GM19395 (cell line): ENCODE data around the gene DUOXA2.
"Not testable (repeated sequence)": the region's sequence is repeated elsewhere in the genome, so short reads cannot be mapped to it uniquely, and the experiment has no call there.

Experiments
- ATAC-seq: cut with Tn5 transposase; IDR thresholded peaks from one replicate; pipeline ENCODE4 v1.9.1; 2021; ENCODE audit warnings: mild to moderate bottlenecking, moderate library complexity; ENCODE audit not compliant: unreplicated experiment

DUOXA2 gene

DNA sequence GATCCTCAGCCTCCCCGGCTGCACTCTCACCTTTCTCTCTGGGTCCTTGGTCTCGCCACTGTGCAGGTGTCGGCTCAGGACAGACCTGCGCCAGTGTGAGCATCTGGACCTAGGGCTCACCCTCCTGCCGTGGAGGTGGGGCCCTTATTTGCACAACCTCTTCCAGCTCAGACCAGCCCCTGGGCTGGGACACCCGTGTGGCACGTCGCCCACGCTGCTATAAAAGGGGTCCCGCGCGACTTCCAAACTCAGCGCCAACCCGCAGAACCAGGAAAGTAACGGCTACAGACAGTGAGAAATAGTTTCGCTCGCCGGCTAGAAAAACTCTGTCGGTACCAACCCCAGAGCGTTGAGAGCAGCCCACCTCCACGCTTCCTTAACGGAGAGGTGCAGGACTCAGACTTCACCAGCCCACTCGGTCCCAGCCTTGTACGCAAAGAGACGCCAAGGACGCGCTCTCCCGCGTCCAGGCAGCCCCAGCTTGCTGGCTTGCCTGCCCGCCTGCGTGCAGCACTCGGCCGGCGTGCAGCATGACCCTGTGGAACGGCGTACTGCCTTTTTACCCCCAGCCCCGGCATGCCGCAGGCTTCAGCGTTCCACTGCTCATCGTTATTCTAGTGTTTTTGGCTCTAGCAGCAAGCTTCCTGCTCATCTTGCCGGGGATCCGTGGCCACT is at the start of gene DUOXA2, which contains the start of gene DUOX2:
DUOXA2 (plus strand) TSS at position 251 of the 675 bp plus-strand sequence; CDS start at position 531, 280 bp downstream.
DUOX2 (minus strand) TSS at position 97 of the 675 bp plus-strand sequence. CDS start 761 bp downstream, outside the sequence.
- no peak for ATAC-seq

DNA sequence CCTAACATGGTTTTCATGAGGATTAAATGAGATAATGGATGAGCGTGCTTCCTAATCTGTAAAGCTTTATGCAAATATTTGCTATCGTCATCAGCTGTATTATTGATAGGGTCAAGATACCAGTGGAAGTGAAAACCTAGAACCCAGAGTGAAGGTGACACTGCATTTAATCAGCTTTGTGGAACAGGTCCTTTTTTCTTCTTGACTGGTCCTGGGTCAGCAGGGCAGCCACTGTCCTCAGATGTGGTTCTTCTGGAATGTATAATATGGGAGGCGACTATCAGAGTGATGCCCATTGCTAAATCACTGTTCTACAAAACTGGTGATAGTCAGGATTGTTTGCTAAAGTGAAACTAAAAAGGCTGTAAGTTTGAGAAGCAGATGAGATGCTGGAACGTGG is 49.7 kb upstream of the DUOXA2 start:
- no peak for ATAC-seq

DNA sequence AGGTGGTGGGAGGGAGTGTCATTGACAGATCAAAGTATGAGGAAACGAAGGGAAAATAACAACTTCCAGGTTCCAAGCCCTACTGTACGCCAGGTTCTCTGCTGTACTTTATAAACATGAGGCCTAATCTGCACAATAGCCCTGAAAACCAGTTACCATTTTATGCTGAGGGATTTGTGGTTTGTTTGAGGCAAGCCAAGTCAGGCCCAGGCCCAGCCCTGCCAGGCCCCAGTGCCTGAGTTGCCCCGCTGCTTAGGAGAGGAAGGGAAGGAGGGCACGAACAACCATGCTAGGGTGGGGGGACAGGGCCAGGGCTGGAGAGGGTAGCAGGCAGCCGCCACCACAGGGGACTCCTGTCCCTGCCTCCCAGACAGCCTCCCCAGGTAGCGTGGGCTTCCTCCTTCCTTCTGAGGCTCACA is 44.2 kb upstream of the DUOXA2 start:
- not testable (repeated sequence) for ATAC-seq

DNA sequence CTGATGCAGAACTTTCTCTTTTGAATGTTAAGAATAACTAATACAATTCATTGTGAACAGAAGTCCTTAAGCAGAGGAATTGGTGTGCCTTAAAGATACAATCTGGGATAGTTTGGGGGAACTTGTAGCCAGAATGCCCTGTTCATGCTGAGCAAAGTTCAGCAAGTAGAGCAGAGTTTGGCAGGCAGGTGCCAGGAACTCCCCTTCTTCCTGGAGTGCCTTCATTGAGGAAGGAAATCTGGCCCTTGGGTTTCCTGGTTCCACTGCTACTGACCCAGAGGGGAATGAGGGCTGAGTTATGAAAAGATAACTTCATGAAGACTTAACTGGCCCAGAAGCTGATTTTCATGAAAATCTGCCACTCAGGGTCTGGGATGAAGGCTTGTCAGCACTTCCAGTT is 40.5 kb upstream of the DUOXA2 start:
- ATAC-seq: not testable (repeated sequence)

GRCh38 chr15:45075440-45076320 is 38.4 kb upstream of the DUOXA2 start:
- not testable (repeated sequence) for ATAC-seq

- not testable (repeated sequence) for ATAC-seq
Measured at GRCh38 chr15:45077391-45077790, 36.7 kb upstream of the DUOXA2 start.

- ATAC-seq: not testable (repeated sequence)
Measured at GRCh38 chr15:45079201-45079600, 34.9 kb upstream of the DUOXA2 start.

GRCh38 chr15:45079628-45080246 is 34.4 kb upstream of the DUOXA2 start:
- not testable (repeated sequence) for ATAC-seq

GRCh38 chr15:45080593-45080992 is 33.5 kb upstream of the DUOXA2 start:
- ATAC-seq: not testable (repeated sequence)

DNA sequence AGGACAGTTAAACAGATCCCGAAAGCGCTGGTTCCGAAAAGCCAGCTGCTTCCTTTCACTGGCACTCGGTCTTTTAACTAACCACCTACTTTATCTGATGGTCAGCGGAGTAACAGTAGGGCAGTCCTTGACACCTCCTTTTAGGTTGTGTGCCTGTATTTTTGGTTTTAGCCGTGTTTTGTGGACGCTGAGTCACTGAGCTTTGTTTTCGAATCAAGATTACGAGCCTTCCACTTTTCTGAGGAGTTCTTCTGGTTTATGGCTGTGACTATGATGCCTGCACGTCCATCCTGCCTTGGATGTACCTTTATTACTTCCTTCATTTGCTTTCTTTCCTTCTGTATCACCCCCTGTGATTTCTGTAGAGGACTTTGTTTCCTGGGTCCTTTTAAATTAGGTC is 31.7 kb upstream of the DUOXA2 start:
- not testable (repeated sequence) for ATAC-seq

DNA sequence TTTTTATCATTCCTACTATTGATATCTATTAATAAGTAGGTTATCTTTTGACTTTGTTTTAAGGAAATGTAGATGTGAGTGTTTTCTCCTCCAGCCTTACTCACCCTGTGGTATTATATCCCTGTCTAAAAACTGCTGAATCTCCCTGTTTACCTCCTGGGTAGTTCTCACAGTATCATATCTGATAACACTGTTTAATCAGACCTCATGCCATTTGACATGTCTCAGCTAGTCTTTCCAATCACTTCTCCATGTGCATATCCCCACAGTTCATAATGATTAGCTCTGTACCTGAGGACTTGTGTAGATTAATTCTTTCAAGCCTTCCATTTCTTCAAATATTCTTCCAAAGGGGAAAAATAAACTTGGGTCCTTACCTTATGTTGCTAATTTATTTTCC is 30.9 kb upstream of the DUOXA2 start:
- no peak for ATAC-seq

- no peak for ATAC-seq
Measured at GRCh38 chr15:45084163-45084562, 30.0 kb upstream of the DUOXA2 start.

DNA sequence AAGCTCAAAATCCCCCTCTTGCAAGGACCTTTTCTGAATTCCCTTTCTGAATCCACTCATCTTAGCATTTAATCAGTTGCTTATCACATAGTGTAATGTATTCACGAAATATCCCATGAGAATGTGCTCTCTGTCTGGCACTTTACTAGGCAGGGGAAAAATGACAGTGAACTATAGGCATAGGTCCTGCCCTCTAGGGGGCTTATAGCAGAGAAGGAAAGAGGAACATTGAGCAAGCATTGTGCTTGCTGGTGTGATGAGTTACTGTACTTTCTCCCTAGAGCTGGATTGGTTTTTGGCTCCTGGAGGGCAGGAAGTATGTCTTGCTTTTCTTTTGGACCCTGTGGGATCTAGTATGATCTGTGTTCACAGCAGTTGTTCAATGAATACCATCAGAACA is 26.6 kb upstream of the DUOXA2 start:
- ATAC-seq: no peak

DNA sequence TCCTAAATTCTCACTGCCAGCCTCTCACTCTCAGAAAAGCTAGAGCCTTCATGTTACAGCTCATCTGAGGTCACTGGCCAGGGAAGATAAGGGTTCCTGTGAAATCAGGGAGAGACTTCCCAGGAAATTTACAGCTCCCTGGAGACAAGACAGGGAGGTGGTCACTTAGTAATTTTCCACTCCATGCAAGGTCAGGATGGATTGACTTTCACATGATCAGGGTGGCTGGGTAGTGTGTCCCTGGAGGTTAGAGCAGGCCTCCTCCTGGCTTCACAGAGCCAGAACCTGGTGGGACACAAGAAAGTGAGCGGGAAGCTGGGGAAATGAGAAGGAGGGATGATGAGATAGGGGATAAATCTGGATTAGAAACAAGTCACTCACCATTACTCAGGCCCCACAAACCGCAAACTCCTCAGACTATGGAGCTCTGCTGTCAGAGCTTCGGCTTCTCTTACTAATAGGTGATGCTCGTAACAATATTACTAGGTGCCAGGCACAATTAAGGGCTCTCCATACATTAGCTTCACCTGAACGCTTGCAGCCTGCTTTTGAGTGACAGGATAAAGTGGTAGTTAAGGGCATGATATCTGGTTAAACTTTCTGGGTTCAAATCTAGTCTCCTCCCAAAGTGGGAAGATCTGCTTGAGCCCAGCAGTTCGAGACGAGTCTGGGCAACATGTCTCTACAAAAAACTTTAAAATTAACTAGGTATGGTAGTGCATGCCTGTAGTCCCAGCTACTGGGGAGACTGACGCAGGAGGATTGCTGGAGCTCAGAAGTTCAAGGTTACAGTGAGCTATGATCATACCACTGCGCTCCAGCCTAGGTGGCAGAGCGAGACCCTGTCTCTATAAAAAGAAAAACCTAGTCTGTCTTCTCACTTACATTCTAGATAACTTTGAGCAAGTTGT is 25.1 kb upstream of the DUOXA2 start:
- ATAC-seq: no peak

DNA sequence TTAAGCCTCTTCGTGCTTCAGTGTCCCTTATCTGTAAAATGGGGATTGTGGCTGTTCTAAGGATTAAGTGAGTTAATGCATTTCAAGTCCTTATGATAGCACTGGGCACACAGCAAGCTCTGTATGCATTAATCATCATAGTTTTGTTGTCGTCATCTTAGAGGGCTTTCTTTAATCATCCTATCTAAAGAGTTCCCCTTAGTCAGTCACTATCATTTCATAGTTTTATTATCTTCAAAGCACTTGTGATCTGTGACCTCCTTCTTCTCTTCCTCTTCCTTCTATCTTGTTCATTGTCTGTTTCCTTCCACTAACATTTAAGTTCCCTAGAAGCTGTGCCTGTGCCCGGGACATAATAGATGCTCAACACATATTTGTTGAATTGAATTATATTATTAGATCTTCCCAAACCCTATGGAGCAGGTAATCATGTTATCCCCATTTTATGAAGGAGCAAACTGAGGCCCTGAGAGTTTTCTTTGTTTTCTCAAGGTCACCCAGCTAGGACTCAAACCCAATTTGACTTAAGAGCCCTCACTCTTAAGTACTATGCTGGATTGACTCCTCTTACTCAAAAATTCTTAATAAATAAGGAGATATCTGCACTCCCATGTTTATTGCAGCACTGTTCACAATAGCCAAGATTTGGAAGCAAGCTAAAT is 24.3 kb upstream of the DUOXA2 start:
- no peak for ATAC-seq

GRCh38 chr15:45091161-45091560 is 23.0 kb upstream of the DUOXA2 start:
- no peak for ATAC-seq

DNA sequence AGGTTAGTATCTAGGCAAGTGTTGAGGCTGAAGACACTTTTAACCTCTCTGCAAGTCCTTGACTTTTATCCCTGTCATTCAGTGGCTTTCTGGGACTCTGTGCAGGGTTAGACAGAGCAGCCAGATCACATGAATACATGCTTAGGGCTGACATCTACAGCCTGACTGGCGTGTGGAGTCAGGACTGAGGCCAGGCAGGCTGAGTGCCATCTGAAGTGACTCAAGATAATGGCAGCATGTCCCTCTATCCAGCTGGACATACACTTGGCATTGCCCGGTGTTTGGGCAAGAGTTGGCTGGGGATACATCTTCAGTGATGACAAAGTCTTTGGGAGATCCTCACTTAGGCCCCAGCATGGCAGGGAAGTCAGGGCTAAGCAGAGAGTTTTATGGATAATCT is 22.6 kb upstream of the DUOXA2 start:
- no peak for ATAC-seq

DNA sequence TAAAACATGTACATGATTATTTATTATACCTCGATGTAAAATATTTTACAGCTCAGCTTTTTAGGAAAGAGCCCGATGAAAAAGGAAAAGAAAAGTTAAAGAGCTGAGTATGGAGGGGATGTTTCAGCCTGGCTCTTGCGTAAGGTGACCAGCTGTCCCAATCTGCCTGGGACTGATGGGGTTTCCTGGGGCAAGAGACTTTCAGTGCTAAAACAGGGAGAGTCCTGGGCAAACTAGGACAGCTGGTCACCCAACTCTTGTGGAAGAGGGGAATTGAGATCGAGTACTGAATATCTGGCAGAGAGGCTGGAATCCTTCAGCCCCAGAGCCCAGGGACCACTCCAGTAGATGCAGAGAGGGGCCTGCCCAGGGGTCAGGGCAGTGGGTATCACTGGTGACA is 21.1 kb upstream of the DUOXA2 start:
- no peak for ATAC-seq

GRCh38 chr15:45093622-45094357 is 20.3 kb upstream of the DUOXA2 start:
- no peak for ATAC-seq
